Neural progenitor cell (in vitro differentiated cells): ENCODE results near the gene IRF8. TPM values are rescaled to one million over a fixed set of nuclear protein-coding genes. Genes with fewer than 3 reads are reported as not detected.

Experiments
- DNase-seq: peaks from one replicate; pipeline ENCODE4 v3.0.0-alpha.2; 2016; ENCODE audit warnings: low spot score
- H2AFZ ChIP-seq: fragments of 200-600 bp; sonication (generic); replicated peaks from 2 replicates; pipeline ENCODE4 v1.6.1; 2016; ENCODE audit warnings: antibody characterized with exemption
- H3F3A ChIP-seq: fragments of 200-600 bp; sonication (generic); 2 replicates; pipeline ENCODE4 v1.6.1; 2016; ENCODE audit warnings: antibody characterized with exemption, low read depth
- H3K27ac ChIP-seq: fragments of 200-600 bp; sonication (generic); 2 replicates; pipeline ENCODE4 v1.5.1; 2016; ENCODE audit warnings: mild to moderate bottlenecking
- H3K27me3 ChIP-seq: fragments of 200-600 bp; sonication (generic); 2 replicates; pipeline ENCODE4 v1.6.1; 2016; ENCODE audit warnings: mild to moderate bottlenecking, moderate library complexity
- H3K36me3 ChIP-seq: fragments of 200-600 bp; sonication (generic); 2 replicates; pipeline ENCODE4 v1.5.1; 2016
- H3K4me1 ChIP-seq: fragments of 200-600 bp; sonication (generic); 2 replicates; pipeline ENCODE4 v1.6.1; 2016; ENCODE audit warnings: mixed run types
- H3K4me2 ChIP-seq: fragments of 200-600 bp; sonication (generic); 2 replicates; pipeline ENCODE4 v1.6.1; 2016
- H3K4me3 ChIP-seq: fragments of 200-600 bp; sonication (generic); 2 replicates; pipeline ENCODE4 v1.5.1; 2016
- H3K79me2 ChIP-seq: fragments of 200-600 bp; sonication (generic); 2 replicates; pipeline ENCODE4 v1.6.1; 2016; ENCODE audit warnings: low read depth
- H3K9ac ChIP-seq: fragments of 200-600 bp; sonication (generic); 2 replicates; pipeline ENCODE4 v1.6.1; 2016
- H3K9me3 ChIP-seq: fragments of 200-600 bp; sonication (generic); 2 replicates; pipeline ENCODE4 v1.5.1; 2016; ENCODE audit warnings: low read depth
- H4K20me1 ChIP-seq: fragments of 200-600 bp; sonication (generic); 2 replicates; pipeline ENCODE4 v1.6.1; 2016; ENCODE audit warnings: low read depth
- H3K27ac Mint-ChIP-seq: 3 replicates; pipeline ENCODE4 v1.8.0; 2021; ENCODE audit warnings: mixed read lengths
- H3K27me3 Mint-ChIP-seq: 2 replicates; pipeline ENCODE4 v1.8.0; 2022; ENCODE audit warnings: low read depth, mild to moderate bottlenecking, inconsistent platforms, moderate library complexity, mixed read lengths; ENCODE audit not compliant: insufficient read depth
- H3K36me3 Mint-ChIP-seq: 3 replicates; pipeline ENCODE4 v1.8.0; 2021; ENCODE audit warnings: mixed read lengths
- H3K4me1 Mint-ChIP-seq: 3 replicates; pipeline ENCODE4 v1.8.0; 2021; ENCODE audit warnings: mixed read lengths
- H3K4me3 Mint-ChIP-seq: 3 replicates; pipeline ENCODE4 v1.8.0; 2021; ENCODE audit warnings: mild to moderate bottlenecking, moderate library complexity, mixed read lengths
- H3K9me3 Mint-ChIP-seq: 3 replicates; pipeline ENCODE4 v1.8.0; 2020; ENCODE audit warnings: mixed read lengths
- CTCF ChIP-seq: fragments of 200-600 bp; sonication (generic); IDR thresholded peaks from 2 replicates; pipeline ENCODE4 v1.5.1; 2017; ENCODE audit warnings: antibody characterized with exemption, mild to moderate bottlenecking
- EZH2 ChIP-seq: fragments of 200-600 bp; sonication (generic); IDR thresholded peaks from 2 replicates; pipeline ENCODE4 v1.6.1; 2017; ENCODE audit warnings: antibody characterized with exemption, mild to moderate bottlenecking, moderate library complexity
- EZH2phosphoT487 ChIP-seq: fragments of 200-600 bp; sonication (generic); IDR thresholded peaks from 2 replicates; pipeline ENCODE4 v1.6.1; 2017; ENCODE audit warnings: antibody characterized with exemption
- total RNA-seq: library from RNA; depleted of rRNA; stranded (reverse); fragments of >200 nt; gene quantifications from 2 replicates; pipeline ENCODE4 v1.2.3, GENCODE V29; 2015; ENCODE audit warnings: low replicate concordance

IRF8 gene
- total RNA-seq, 1 donor from 2014 or later, result 1.2 TPM

GRCh38 chr16:85897382-85897781, 1.6 kb upstream of the IRF8 start:
- no peaks in the 10 kb centered on the region for H3K36me3 ChIP-seq
- DNase-seq, result no peak
- Mint-ChIP-seq H3K27ac (no peak overlapping the region), H3K36me3 (no peaks in the 10 kb centered on the region), H3K27me3 (peaks cover 61% of the 10 kb centered on the region), H3K9me3 (no peaks in the 10 kb centered on the region), H3K4me3 (no peak overlapping the region), H3K4me1 (peaks cover 18% of the 10 kb centered on the region)
- H3K27ac ChIP-seq, result no peak overlapping the region
- no peaks in the 10 kb centered on the region for H4K20me1 ChIP-seq
- TF ChIP-seq EZH2, result no peak
- no peak for TF ChIP-seq CTCF
- H3K4me3 ChIP-seq, result no peak overlapping the region
- H2AFZ ChIP-seq, result no peak overlapping the region
- no peaks in the 10 kb centered on the region for H3K9me3 ChIP-seq
- no peaks in the 10 kb centered on the region for H3K79me2 ChIP-seq
- no peak overlapping the region for H3K9ac ChIP-seq
- H3K27me3 ChIP-seq, result peaks cover 90% of the 10 kb centered on the region
- H3K4me2 ChIP-seq, result no peak overlapping the region
- peaks cover 21% of the 10 kb centered on the region for H3K4me1 ChIP-seq
- peaks cover 5% of the 10 kb centered on the region for H3F3A ChIP-seq

- no peak overlapping the region for H2AFZ ChIP-seq
- H4K20me1 ChIP-seq, result no peaks in the 10 kb centered on the region
- H3K4me3 ChIP-seq, result peak overlapping the region; percentile 56
- Mint-ChIP-seq H3K4me1 (peaks cover 20% of the 10 kb centered on the region), H3K27me3 (peaks cover 59% of the 10 kb centered on the region), H3K36me3 (no peaks in the 10 kb centered on the region), H3K4me3 (peak overlapping the region; percentile 82), H3K27ac (no peak overlapping the region), H3K9me3 (peaks cover 9% of the 10 kb centered on the region)
- TF ChIP-seq CTCF (no peak), EZH2 (no peak), EZH2phosphoT487 (no peak)
- H3K9ac ChIP-seq, result no peak overlapping the region
- H3K27me3 ChIP-seq, result peaks cover 88% of the 10 kb centered on the region
- peak overlapping the region; percentile 89 for H3K4me2 ChIP-seq
- H3K36me3 ChIP-seq, result no peaks in the 10 kb centered on the region
- no peak for DNase-seq
- no peaks in the 10 kb centered on the region for H3K79me2 ChIP-seq
- H3K27ac ChIP-seq, result no peak overlapping the region
- peaks cover 13% of the 10 kb centered on the region for H3F3A ChIP-seq
- H3K9me3 ChIP-seq, result no peaks in the 10 kb centered on the region
- H3K4me1 ChIP-seq, result peaks cover 21% of the 10 kb centered on the region
These were observed 482 bp downstream of the IRF8 start for GRCh38 chr16:85899444-85899843.

GRCh38 chr16:85900027-85900792, 1.2 kb downstream of the IRF8 start:
- Mint-ChIP-seq H3K27ac (no peak overlapping the region), H3K27me3 (peaks cover 65% of the 10 kb centered on the region)

More at GRCh38 chr16:85900027-85900792, 1.2 kb downstream of the IRF8 start:
- peaks cover 20% of the 10 kb centered on the region for H3K4me1 Mint-ChIP-seq
- Histone ChIP-seq H3K79me2 (no peaks in the 10 kb centered on the region), H3K27ac (no peak overlapping the region), H3K9ac (no peak overlapping the region), H3K36me3 (no peaks in the 10 kb centered on the region), H4K20me1 (no peaks in the 10 kb centered on the region), H2AFZ (no peak overlapping the region), H3F3A (peaks cover 13% of the 10 kb centered on the region), H3K27me3 (peaks cover 80% of the 10 kb centered on the region), H3K4me3 (no peak overlapping the region), H3K4me2 (no peak overlapping the region), H3K4me1 (peaks cover 21% of the 10 kb centered on the region), H3K9me3 (no peaks in the 10 kb centered on the region)
- H3K36me3 Mint-ChIP-seq, result no peaks in the 10 kb centered on the region
- peaks cover 17% of the 10 kb centered on the region for H3K9me3 Mint-ChIP-seq
- DNase-seq, result no peak
- H3K4me3 Mint-ChIP-seq, result peak overlapping the region; percentile 44
- TF ChIP-seq EZH2, result no peak
- TF ChIP-seq EZH2phosphoT487, result no peak
- TF ChIP-seq CTCF, result no peak
